Vagina (tissue), 2 donors: ENCODE data around the gene CHKB. TPM values are rescaled to one million over a fixed set of nuclear protein-coding genes. Genes with fewer than 3 reads are reported as not detected.

Experiments
- DNase-seq, 2 donors: peaks; one replicate each; pipeline ENCODE4 v3.0.0-alpha.2; 2017; ENCODE audit errors: extremely low spot score in 2 of 2
- H3K27ac ChIP-seq: fragments of 200-600 bp; sonication (generic); one replicate; pipeline ENCODE4 v1.5.1; 2019
- H3K27me3 ChIP-seq: fragments of 200-600 bp; sonication (generic); one replicate; pipeline ENCODE4 v1.5.1; 2019
- H3K36me3 ChIP-seq, 2 donors: fragments of 200-600 bp; sonication (generic); one replicate each; pipeline ENCODE4 v1.5.1; 2017 to 2019
- H3K4me1 ChIP-seq: fragments of 200-600 bp; sonication (generic); one replicate; pipeline ENCODE4 v1.5.1; 2019
- H3K4me3 ChIP-seq, 2 donors: fragments of 200-600 bp; sonication (generic); 1 replicate in 1 of 2; 2 replicates in 1 of 2; pipeline ENCODE4 v1.5.1; 2016 to 2019
- H3K9me3 ChIP-seq: fragments of 200-600 bp; sonication (generic); one replicate; pipeline ENCODE4 v1.5.1; 2019
- POLR2A ChIP-seq, 2 donors: fragments of 450-650 bp; IDR thresholded peaks; one replicate each; pipeline ENCODE4 v1.6.1; 2017; ENCODE audit warnings: antibody characterized with exemption in 2 of 2, mild to moderate bottlenecking in 2 of 2, moderate library complexity in 2 of 2
- POLR2AphosphoS5 ChIP-seq, 2 donors: sonication (generic); formaldehyde crosslinking; IDR thresholded peaks; one replicate each; pipeline ENCODE4 v1.9.0; 2017; ENCODE audit warnings: antibody characterized with exemption in 2 of 2, mild to moderate bottlenecking in 2 of 2, low read depth in 1 of 2; ENCODE audit not compliant: insufficient read depth in 1 of 2
- intact Hi-C: fragments of 100-400 bp; cut with DNase I; formaldehyde crosslinking; loops from one replicate; pipeline ENCODE4 v1.15.1; 2023
- total RNA-seq: library from RNA; depleted of rRNA; stranded (reverse); fragments of >200 nt; gene quantifications from one replicate; pipeline ENCODE4 v1.2.3, GENCODE V29; 2016
- TF ChIP-seq, protein P1 (sequence below), 3 experiments: fragments of 450-650 bp in 2 of 3; fragments of 200-600 bp in 1 of 3; sonication (generic) in 1 of 3; IDR thresholded peaks; one replicate each; pipeline ENCODE4 v1.5.1; 2017 to 2019; ENCODE audit warnings: antibody characterized with exemption in 3 of 3, mild to moderate bottlenecking in 2 of 3, moderate library complexity in 2 of 3

Gene CHKB
- total RNA-seq, 1 donor from 2014 or later: 51.6 TPM

DNA sequence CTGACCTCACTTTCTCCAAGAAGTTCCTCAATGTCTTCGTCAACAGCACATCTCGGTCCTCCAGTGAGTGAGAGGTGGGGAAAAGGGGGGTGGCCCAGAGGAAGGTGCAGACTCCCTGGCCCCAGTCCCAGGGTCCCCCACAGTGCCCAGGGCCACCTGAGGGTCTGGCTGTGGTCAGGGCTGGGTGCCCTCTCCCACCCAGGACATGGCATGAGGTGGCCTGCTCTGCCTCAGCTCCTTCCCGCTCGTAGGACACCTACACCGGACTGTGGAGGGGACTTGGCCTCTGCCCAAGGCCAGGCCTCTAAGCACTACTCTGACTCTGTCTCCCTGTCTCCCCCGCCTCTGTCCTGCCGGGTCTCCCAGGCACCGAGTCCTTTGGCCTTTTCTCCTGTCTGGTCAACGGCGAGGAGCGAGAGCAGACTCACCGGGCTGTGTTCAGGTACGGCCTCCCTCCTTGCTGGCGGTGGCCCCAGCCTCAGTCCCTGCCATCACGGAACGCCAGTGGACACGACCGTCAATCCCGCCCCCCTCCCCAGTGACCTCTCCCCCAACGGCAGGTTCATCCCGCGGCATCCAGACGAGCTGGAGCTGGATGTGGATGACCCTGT is 22.5 kb upstream of the CHKB start:
- H3K27ac ChIP-seq: no peak overlapping the region
- TF ChIP-seq POLR2AphosphoS5 (IDR thresholded peaks at IDR 0.05; ENCODE audit: insufficient read depth in 1 of 2, low read depth in 1 of 2) (no peak), POLR2A (IDR thresholded peaks at IDR 0.05) (no peak)
- TF ChIP-seq, protein P1, sequence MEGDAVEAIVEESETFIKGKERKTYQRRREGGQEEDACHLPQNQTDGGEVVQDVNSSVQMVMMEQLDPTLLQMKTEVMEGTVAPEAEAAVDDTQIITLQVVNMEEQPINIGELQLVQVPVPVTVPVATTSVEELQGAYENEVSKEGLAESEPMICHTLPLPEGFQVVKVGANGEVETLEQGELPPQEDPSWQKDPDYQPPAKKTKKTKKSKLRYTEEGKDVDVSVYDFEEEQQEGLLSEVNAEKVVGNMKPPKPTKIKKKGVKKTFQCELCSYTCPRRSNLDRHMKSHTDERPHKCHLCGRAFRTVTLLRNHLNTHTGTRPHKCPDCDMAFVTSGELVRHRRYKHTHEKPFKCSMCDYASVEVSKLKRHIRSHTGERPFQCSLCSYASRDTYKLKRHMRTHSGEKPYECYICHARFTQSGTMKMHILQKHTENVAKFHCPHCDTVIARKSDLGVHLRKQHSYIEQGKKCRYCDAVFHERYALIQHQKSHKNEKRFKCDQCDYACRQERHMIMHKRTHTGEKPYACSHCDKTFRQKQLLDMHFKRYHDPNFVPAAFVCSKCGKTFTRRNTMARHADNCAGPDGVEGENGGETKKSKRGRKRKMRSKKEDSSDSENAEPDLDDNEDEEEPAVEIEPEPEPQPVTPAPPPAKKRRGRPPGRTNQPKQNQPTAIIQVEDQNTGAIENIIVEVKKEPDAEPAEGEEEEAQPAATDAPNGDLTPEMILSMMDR (IDR thresholded peaks at IDR 0.05): no peak
- H3K9me3 ChIP-seq: no peaks in the 10 kb centered on the region
- no peaks in the 10 kb centered on the region for H3K27me3 ChIP-seq
- H3K4me3 ChIP-seq: no peak overlapping the region
- DNase-seq: no peak
- intact Hi-C loops: loop anchor here (2.0 kb wide), 1 partner anchor 48 kb away; no protein-coding TSS in a partner anchor
- H3K36me3 ChIP-seq: no peaks in the 10 kb centered on the region
- peaks cover 2% of the 10 kb centered on the region for H3K4me1 ChIP-seq

DNA sequence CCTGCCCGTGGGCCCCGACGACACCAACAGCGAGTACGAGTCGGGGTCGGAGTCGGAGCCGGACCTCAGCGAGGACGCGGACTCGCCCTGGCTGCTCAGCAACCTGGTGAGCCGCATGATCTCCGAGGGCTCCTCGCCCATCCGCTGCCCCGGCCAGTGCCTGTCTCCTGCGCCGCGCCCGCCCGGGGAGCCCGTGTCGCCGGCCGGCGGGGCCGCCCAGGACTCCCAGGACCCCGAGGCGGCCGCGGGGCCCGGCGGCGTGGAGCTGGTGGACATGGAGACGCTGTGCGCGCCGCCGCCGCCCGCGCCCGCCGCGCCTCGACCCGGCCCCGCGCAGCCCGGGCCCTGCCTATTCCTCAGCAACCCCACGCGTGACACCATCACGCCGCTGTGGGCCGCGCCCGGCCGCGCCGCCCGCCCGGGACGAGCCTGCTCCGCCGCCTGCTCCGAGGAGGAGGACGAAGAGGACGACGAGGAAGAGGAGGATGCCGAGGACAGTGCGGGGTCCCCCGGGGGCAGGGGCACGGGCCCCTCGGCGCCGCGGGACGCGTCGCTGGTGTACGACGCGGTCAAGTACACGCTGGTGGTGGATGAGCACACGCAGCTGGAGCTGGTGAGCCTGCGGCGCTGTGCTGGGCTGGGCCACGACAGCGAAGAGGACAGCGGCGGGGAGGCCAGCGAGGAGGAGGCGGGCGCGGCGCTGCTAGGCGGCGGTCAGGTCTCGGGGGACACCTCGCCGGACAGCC is 21.8 kb upstream of the CHKB start:
- Histone ChIP-seq H3K4me1 (peaks cover 8% of the 10 kb centered on the region), H3K9me3 (no peaks in the 10 kb centered on the region), H3K36me3 (no peaks in the 10 kb centered on the region), H3K27ac (no peak overlapping the region), H3K27me3 (no peaks in the 10 kb centered on the region), H3K4me3 (no peak overlapping the region)
- TF ChIP-seq POLR2A (IDR thresholded peaks at IDR 0.05) (no peak), POLR2AphosphoS5 (IDR thresholded peaks at IDR 0.05; ENCODE audit: insufficient read depth in 1 of 2, low read depth in 1 of 2) (no peak)
- TF ChIP-seq, protein P1 (IDR thresholded peaks at IDR 0.05): no peak
- DNase-seq: no peak
- intact Hi-C loops: loop anchor here (2.0 kb wide), 1 partner anchor 48 kb away; no protein-coding TSS in a partner anchor

DNA sequence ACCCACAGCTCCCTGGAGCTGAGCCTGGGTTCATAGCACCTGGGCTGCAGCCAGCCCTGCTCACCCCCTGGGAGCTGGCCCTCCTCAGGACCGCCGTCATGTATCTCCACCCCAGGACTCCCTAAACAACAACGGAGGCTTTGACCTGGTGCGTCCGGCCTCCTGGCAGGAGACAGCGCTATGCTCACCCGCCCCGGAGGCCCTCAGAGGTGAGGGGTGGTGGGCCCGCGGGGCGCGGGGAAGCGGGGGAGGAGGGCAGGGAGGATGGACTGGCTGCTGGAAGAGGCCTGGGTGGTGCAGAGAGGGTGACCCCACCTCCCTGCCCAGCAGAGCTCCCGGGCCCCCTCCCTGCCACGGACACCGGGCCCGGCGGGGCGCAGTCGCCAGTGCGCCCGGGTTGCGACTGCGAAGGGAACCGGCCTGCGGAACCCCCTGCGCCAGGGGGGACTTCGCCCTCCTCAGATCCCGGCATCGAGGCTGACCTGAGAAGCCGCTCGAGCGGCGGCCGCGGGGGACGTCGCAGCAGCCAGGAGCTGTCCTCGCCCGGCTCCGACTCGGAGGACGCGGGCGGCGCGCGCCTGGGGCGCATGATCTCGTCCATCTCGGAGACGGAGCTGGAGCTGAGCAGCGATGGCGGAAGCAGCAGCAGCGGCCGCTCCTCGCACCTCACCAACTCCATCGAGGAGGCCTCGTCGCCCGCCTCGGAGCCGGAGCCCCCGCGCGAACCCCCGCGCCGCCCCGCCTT is 21.0 kb upstream of the CHKB start:
- TF ChIP-seq POLR2A (IDR thresholded peaks at IDR 0.05) (no peak), POLR2AphosphoS5 (IDR thresholded peaks at IDR 0.05; ENCODE audit: insufficient read depth in 1 of 2, low read depth in 1 of 2) (no peak)
- TF ChIP-seq, protein P1 (IDR thresholded peaks at IDR 0.05): no peak
- Histone ChIP-seq H3K27me3 (no peaks in the 10 kb centered on the region), H3K4me1 (peaks cover 8% of the 10 kb centered on the region), H3K36me3 (no peaks in the 10 kb centered on the region), H3K4me3 (no peak overlapping the region), H3K27ac (no peak overlapping the region), H3K9me3 (no peaks in the 10 kb centered on the region)
- no peak for DNase-seq
- intact Hi-C loops: loop anchor here (2.0 kb wide), 1 partner anchor 47 kb away; no protein-coding TSS in a partner anchor

DNA sequence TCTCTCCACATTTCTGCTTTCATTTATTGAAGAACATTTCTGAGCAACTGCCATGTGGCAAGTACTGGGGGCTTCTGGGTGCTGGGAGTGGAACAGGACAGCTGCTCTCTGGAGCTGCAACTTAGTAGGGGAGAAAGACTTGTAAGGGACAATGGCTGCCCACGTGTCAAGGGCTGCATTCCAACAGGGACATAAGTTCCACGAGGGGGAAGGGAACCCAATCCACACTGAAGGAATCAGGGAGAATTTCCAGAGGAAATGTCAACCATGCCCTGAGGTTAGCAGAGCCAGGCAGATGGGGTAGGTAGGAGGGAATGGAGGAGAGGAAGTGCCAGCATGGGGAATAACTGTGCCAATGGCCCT is 19.7 kb upstream of the CHKB start:
- Histone ChIP-seq H3K9me3 (no peaks in the 10 kb centered on the region), H3K4me1 (peaks cover 8% of the 10 kb centered on the region), H3K36me3 (no peaks in the 10 kb centered on the region), H3K27me3 (no peaks in the 10 kb centered on the region), H3K4me3 (no peak overlapping the region), H3K27ac (no peak overlapping the region)
- intact Hi-C loops: no loop called here
- no peak for DNase-seq
- TF ChIP-seq POLR2AphosphoS5 (IDR thresholded peaks at IDR 0.05; ENCODE audit: insufficient read depth in 1 of 2, low read depth in 1 of 2): no peak
- TF ChIP-seq, protein P1 (IDR thresholded peaks at IDR 0.05): no peak
- TF ChIP-seq POLR2A (IDR thresholded peaks at IDR 0.05): no peak
